ENCODE results near the gene ADAP1. TPM values are rescaled to one million over a fixed set of nuclear protein-coding genes. Genes with fewer than 3 reads are reported as not detected.

ADAP1 gene
- total RNA-seq, 2 donors from 2014 or later = 3.8 to 6.5 TPM

DNA sequence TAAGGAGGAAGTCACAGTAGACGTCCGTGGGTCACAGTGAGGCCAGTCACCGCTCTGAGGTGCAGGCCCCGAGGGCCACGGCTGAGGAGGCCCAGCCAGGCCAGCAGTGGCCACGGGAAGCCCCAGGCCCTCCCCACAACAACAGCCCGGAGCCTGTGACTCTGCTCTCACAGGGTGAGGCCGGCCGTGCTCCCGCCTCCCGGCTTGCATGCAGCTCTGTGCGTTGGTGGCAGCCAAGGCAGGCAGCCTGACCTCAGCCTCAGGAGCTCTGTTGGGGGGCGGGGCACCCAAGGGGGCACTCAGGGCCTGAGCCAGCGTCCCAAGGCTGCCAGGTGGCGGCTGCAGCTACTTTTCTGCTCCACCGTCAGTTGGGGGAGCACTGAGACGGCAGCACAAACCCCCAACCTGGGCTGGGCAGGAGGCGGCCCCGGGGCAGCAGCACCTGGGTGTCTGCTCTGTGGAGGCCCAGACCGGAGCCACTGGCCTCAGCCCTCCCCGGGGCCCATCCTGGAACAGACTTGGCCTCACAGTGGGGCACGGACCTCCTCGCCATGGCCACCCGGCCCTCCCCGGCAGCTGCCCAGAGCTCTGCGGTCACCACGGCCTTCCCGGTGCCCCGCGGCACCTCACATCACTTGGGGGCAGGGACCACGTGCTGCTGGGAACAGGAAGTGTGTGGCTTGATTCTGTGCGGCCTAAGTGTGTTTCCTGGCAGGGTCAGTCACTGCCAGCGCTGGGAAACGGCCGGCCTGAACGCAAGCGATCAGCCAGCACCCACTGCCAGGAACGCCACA is 41.8 kb upstream of the ADAP1 start:
- Histone ChIP-seq H3K36me3 (ENCODE audit: control insufficient read depth, insufficient read depth, low read length) (peaks cover 9% of the 10 kb centered on the region), H3K9ac (ENCODE audit: extremely low read depth, low read length, poor library complexity, severe bottlenecking) (no peak overlapping the region), H3K27ac (ENCODE audit: low read depth, low read length) (no peak overlapping the region), H3K4me1 (ENCODE audit: control insufficient read depth, insufficient read depth, low read length) (no peaks in the 10 kb centered on the region), H3K9me3 (ENCODE audit: control insufficient read depth, low read length) (no peaks in the 10 kb centered on the region), H3K4me3 (ENCODE audit: low read length) (no peak overlapping the region), H3K27me3 (ENCODE audit: control insufficient read depth, insufficient read depth, low read length, poor library complexity, severe bottlenecking) (no peaks in the 10 kb centered on the region)
- no peaks in the 10 kb centered on the region for H3K4me1 Mint-ChIP-seq
- no peak for DNase-seq
- H3K27me3 Mint-ChIP-seq (ENCODE audit: insufficient read depth) = no peaks in the 10 kb centered on the region
- H3K4me3 Mint-ChIP-seq = no peak overlapping the region
- no peaks in the 10 kb centered on the region for H3K9me3 Mint-ChIP-seq
- peaks cover 7% of the 10 kb centered on the region for H3K36me3 Mint-ChIP-seq (ENCODE audit: low read depth)
- WGBS, 2 experiments (ENCODE audit: insufficient coverage in 1 of 2, insufficient read length in 1 of 2) = 95 to 97% methylated on average over 27 to 38 of the region's 38 CpGs
- no peak overlapping the region for H3K27ac Mint-ChIP-seq
- no peak for TF ChIP-seq CTCF (conservative IDR thresholded peaks at IDR 0.05)

DNA sequence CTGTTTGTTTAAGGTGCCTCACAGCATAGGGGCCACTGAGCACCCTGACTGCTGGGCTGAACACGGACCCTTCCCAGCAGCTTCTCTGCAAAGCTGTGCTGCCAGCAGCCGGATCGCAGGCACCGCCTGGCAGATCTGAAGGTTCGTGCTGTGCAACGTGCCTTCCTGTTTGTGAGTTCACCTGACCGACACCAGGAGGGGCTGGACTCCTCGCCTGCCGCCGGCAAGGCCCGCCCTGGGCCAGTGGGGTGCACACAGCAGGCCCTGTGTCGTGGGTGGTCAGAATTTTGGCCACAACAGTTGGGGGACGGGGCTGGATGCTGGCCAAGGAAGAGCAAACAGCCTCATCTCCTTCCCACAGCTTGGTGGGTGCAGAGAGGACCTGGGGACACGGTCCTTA is 41.1 kb upstream of the ADAP1 start:
- H3K9me3 ChIP-seq (ENCODE audit: control insufficient read depth, low read length) = no peaks in the 10 kb centered on the region
- Mint-ChIP-seq H3K27me3 (ENCODE audit: insufficient read depth) (no peaks in the 10 kb centered on the region), H3K4me1 (no peaks in the 10 kb centered on the region), H3K36me3 (ENCODE audit: low read depth) (peaks cover 4% of the 10 kb centered on the region), H3K27ac (no peak overlapping the region), H3K4me3 (no peak overlapping the region), H3K9me3 (no peaks in the 10 kb centered on the region)
- no peaks in the 10 kb centered on the region for H3K4me1 ChIP-seq (ENCODE audit: control insufficient read depth, insufficient read depth, low read length)
- no peak for TF ChIP-seq CTCF (conservative IDR thresholded peaks at IDR 0.05)
- H3K4me3 ChIP-seq (ENCODE audit: low read length) = no peak overlapping the region
- no peak overlapping the region for H3K9ac ChIP-seq (ENCODE audit: extremely low read depth, low read length, poor library complexity, severe bottlenecking)
- H3K27me3 ChIP-seq (ENCODE audit: control insufficient read depth, insufficient read depth, low read length, poor library complexity, severe bottlenecking) = no peaks in the 10 kb centered on the region
- DNase-seq = no peak
- H3K36me3 ChIP-seq (ENCODE audit: control insufficient read depth, insufficient read depth, low read length) = peaks cover 9% of the 10 kb centered on the region
- no peak overlapping the region for H3K27ac ChIP-seq (ENCODE audit: low read depth, low read length)
- 94% methylated on average over 14 of the region's 14 CpGs for WGBS, 2 experiments (ENCODE audit: insufficient coverage in 1 of 2, insufficient read length in 1 of 2)

- no peak for TF ChIP-seq CTCF (conservative IDR thresholded peaks at IDR 0.05)
- Mint-ChIP-seq H3K36me3 (ENCODE audit: low read depth) (peaks cover 4% of the 10 kb centered on the region), H3K27me3 (ENCODE audit: insufficient read depth) (no peaks in the 10 kb centered on the region), H3K27ac (no peak overlapping the region), H3K9me3 (no peaks in the 10 kb centered on the region), H3K4me3 (no peak overlapping the region), H3K4me1 (no peaks in the 10 kb centered on the region)
- 87% methylated on average over 24 to 28 of the region's 28 CpGs for WGBS, 2 experiments (ENCODE audit: insufficient coverage in 1 of 2, insufficient read length in 1 of 2)
- H3K4me1 ChIP-seq (ENCODE audit: control insufficient read depth, insufficient read depth, low read length) = no peaks in the 10 kb centered on the region
- no peak overlapping the region for H3K27ac ChIP-seq (ENCODE audit: low read depth, low read length)
- H3K27me3 ChIP-seq (ENCODE audit: control insufficient read depth, insufficient read depth, low read length, poor library complexity, severe bottlenecking) = no peaks in the 10 kb centered on the region
- no peak overlapping the region for H3K4me3 ChIP-seq (ENCODE audit: low read length)
- peaks cover 9% of the 10 kb centered on the region for H3K36me3 ChIP-seq (ENCODE audit: control insufficient read depth, insufficient read depth, low read length)
- H3K9me3 ChIP-seq (ENCODE audit: control insufficient read depth, low read length) = no peaks in the 10 kb centered on the region
- no peak for DNase-seq
- H3K9ac ChIP-seq (ENCODE audit: extremely low read depth, low read length, poor library complexity, severe bottlenecking) = no peak overlapping the region
These were observed 40.3 kb upstream of the ADAP1 start for GRCh38 chr7:994592-995308.
